Activated CD4-positive, alpha-beta T cell treated with anti-CD3 and anti-CD28 coated beads, Interleukin-2, amount 10 ng/mL, durations not matched to agents 7 days and 5 days (primary cell): Measurements from ENCODE around the gene PRR13. TPM values are rescaled to one million over a fixed set of nuclear protein-coding genes. Genes with fewer than 3 reads are reported as not detected.
"Not testable (repeated sequence)": the region's sequence is repeated elsewhere in the genome, so short reads cannot be mapped to it uniquely, and the experiment has no call there.

Experiments
- CTCF ChIA-PET: fragments of 350-600 bp; sonication (Branson Sonifier 250); formaldehyde crosslinking; loops from one replicate; lab custom pipeline; 2021; ENCODE audit warnings: antibody characterized with exemption; lab: Charles Lee
- POLR2A ChIA-PET: fragments of 350-600 bp; sonication (Branson Sonifier 250); formaldehyde crosslinking; loops from one replicate; lab custom pipeline; 2021; ENCODE audit warnings: antibody characterized with exemption; lab: Charles Lee
- DNase-seq: peaks from one replicate; pipeline ENCODE4 v3.0.0-alpha.2; 2020
- H3K27ac Mint-ChIP-seq: one replicate; pipeline ENCODE4 v1.8.0; 2021; ENCODE audit warnings: mild to moderate bottlenecking, moderate library complexity, mixed read lengths
- H3K27me3 Mint-ChIP-seq: one replicate; pipeline ENCODE4 v1.8.0; 2021; ENCODE audit warnings: mixed read lengths
- H3K36me3 Mint-ChIP-seq: one replicate; pipeline ENCODE4 v1.8.0; 2021; ENCODE audit warnings: low read depth, mixed read lengths
- H3K4me1 Mint-ChIP-seq: one replicate; pipeline ENCODE4 v1.8.0; 2021; ENCODE audit warnings: mixed read lengths
- H3K4me3 Mint-ChIP-seq: one replicate; pipeline ENCODE4 v1.8.0; 2021; ENCODE audit warnings: mild to moderate bottlenecking, moderate library complexity, mixed read lengths
- H3K9me3 Mint-ChIP-seq: one replicate; pipeline ENCODE4 v1.8.0; 2021; ENCODE audit warnings: mixed read lengths
- total RNA-seq, 2 experiments: library from RNA; stranded (reverse); gene quantifications; one replicate each; pipeline ENCODE4 v1.2.3, GENCODE V29; 2021

Gene PRR13
- total RNA-seq, 2 experiments from 2014 or later: 223 to 229 TPM

DNA sequence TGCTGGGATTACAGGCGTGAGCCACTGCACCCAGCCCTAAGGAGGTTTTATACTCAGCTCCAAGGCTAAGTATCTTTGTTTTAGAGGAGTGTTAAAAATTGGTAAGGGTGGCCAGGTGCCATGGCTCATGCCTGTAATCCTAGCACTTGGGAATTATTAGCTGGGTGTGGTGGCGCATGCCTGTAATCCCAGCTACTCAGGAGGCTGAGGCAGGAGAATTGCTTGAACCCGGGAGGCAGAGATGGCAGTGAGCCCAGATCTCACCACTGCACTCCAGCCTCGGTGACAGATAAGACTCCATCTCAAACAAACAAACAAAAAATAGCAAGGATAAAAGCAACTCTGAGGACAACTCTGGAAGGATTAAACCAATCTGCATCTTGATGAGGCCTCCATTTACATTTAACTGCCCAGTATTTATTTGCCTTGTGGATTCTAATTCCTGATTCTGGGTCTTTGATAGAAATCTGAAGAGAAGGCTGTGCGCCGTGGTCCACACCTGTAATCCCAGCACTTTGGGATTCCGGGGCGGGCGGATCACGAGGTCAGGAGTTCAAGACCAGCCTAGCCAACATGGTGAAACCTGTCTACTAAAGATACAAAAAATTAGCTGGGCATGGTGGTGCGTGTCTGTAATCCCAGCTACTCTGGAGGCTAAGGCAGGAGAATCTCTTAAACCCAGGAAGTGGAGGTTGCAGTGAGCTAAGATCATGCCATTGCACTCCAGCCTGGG is 3.2 kb downstream of the PRR13 start:
- H3K27me3 Mint-ChIP-seq, H3K4me3 Mint-ChIP-seq, H3K9me3 Mint-ChIP-seq, DNase-seq, POLR2A ChIA-PET, CTCF ChIA-PET: not testable (repeated sequence)
- Mint-ChIP-seq H3K36me3 (peaks cover 44% of the 10 kb centered on the region), H3K27ac (peak overlapping the region; percentile 13), H3K4me1 (peaks cover 41% of the 10 kb centered on the region)

DNA sequence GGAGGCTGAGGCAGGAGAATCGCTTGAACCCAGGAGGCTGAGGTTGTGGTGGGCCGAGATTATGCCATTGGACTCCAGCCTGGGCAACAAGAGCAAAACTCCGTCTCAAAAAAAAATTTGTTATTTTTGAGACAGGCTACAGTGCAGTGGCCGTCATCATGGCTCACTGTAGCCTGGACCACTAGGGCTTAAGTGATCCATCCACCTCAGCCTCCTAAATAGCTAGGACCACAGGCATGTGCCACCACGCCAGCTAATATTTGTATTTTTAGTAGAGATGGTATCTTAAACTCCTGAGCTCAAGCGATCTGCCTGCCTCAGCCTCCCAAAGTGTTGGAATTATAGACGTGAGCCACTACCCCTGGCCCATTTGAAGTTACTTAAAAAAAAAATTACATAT is 9.4 kb downstream of the PRR13 start:
- Mint-ChIP-seq H3K27ac (no peak overlapping the region), H3K36me3 (peaks cover 53% of the 10 kb centered on the region), H3K27me3 (no peaks in the 10 kb centered on the region), H3K4me3 (no peak overlapping the region), H3K4me1 (peaks cover 42% of the 10 kb centered on the region), H3K9me3 (no peaks in the 10 kb centered on the region)
- POLR2A ChIA-PET: no interaction called here
- CTCF ChIA-PET: interaction anchor here (0.5 to 2.1 kb wide), 5 partner anchors 8 to 129 kb away, joined by 3 to 7 read pairs (median 3); no protein-coding TSS in a partner anchor
- DNase-seq: no peak

DNA sequence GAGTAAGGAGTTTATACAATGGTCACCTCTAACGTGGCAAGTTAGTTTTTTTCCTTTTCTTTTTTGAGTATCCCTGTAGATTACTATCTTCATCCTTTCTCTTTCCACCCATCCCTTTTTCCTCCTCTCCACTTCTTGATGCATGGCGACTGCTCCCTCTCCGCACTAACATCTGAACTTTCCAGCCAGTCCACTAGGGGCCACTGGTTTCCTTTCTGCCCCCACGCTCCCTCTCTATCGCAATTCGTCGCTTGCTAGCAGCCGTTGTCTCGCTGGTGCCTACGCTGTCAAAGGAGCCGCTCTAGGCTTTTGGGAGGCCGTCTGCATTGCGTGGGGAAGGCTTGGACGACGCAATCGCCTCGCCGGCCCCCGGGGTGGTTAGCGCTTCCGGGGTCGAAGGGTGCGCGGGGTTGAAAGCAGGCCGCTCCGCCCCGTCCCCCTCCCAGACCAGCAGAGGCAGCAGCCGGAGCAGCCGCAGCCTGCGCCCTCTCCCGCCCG is 10.2 kb downstream of the PRR13 start, which contains the start of gene PCBP2:
TSS of gene PCBP2 (plus strand) at position 442 of the 498 bp plus-strand sequence. CDS start 2,699 bp downstream, outside the sequence.
- ChIA-PET POLR2A (no interaction called here), CTCF (interaction anchor here (0.7 kb wide), 2 partner anchors 9 to 391 kb away, joined by 3 read pairs; no protein-coding TSS in a partner anchor)
- Mint-ChIP-seq H3K4me1 (peaks cover 37% of the 10 kb centered on the region), H3K9me3 (no peaks in the 10 kb centered on the region), H3K4me3 (peak within 1 kb of the TSS; percentile 100), H3K36me3 (peaks cover 50% of the 10 kb centered on the region), H3K27ac (peak within 1 kb of the TSS; percentile 100), H3K27me3 (no peaks in the 10 kb centered on the region)
- DNase-seq: peak; percentile 98

DNA sequence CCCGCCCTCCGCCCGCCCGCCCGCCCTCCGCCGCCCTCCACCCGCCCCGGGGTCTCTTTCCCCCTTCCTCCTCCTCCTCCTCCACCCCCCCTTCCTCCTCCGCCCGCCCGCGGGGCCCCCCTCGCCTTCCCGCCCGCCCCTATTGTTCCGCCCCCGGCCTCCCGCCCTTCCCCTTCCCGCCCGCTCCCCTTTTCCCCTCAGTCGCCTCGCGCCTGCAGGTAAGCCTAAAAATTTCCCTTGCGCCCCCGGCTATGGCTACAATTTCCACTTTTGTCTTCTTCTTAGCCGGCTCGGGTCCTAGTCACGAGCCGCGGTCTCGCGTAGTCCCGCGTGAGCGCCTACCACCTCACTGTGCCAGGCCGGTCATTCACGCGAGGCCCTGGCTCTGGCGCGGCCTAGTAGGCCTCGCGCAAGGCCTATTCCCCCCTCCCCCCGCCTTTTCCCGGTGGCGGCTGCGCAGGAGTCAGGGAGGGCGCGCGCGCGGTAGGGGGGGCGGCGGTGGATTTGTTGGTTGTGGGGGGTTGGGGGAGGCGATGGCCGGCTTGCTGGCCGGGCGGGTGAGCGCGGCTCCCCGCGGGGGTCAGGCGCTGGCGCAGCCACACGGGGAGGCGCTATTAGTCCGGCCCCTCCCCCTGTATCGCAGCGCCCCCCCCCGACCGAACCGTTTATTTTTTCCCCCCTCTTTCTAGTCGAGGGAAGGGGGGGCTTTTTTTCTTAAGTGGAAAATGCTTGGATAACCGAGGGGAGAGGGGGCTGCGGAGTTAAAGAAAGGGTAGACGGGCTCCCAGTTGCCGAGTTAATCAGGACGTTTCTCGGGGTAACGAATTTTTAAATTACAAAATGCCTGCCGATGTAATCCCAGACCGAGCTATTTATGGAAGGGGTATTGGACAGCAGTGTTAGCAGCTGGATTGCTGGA is 10.9 kb downstream of the PRR13 start:
- Mint-ChIP-seq H3K27me3 (no peaks in the 10 kb centered on the region), H3K36me3 (peaks cover 52% of the 10 kb centered on the region), H3K27ac (peak overlapping the region; percentile 100), H3K4me3 (peak overlapping the region; percentile 100), H3K9me3 (no peaks in the 10 kb centered on the region), H3K4me1 (peaks cover 37% of the 10 kb centered on the region)
- ChIA-PET POLR2A (interaction anchor here (0.6 kb wide), 1 partner anchor 46 kb away, joined by 3 read pairs; no protein-coding TSS in a partner anchor), CTCF (interaction anchor here (0.6 to 1.6 kb wide), 5 partner anchors 18 to 135 kb away, joined by 3 to 5 read pairs (median 3); partner anchors contain the start of gene AAAS)
- DNase-seq: peak; percentile 78

DNA sequence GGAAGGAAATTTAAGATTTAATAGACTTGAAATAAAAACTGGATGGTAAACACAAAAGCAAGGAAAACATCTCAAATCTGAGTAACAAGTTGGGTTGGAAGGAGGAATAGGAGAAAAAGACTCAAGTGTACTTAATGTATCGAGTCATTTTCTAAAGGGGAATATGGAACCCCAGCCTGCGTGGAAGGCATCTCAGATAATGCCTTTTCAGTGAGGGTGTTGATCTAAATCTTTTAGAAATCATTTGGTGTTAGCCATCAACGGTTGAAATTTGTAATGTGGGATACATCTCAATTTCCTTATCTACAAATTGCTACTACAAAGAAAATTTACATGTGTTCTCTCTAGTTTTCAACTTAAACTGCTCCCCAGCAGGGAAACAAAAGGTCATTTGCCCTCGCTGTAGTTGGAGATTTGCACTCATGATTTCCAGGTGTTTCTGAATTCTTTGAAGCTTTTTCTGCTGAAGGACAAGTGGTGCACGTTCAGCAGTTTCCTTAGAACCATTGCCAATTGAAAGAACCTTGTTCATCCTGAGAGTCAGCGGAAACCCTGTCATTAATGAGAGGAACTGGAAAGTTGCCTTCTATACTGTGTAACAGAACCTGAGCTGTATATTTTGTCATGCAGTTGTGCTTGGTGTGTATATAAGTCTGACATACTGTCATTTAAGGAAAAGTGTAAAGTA is 12.6 kb downstream of the PRR13 start:
- POLR2A ChIA-PET: no interaction called here
- peak overlapping the region; percentile 100 for H3K4me3 Mint-ChIP-seq
- H3K27me3 Mint-ChIP-seq: no peaks in the 10 kb centered on the region
- H3K36me3 Mint-ChIP-seq: peaks cover 51% of the 10 kb centered on the region
- no peak for DNase-seq
- CTCF ChIA-PET: interaction anchor here (0.6 to 1.6 kb wide), 5 partner anchors 17 to 161 kb away, joined by 3 to 5 read pairs (median 3); no protein-coding TSS in a partner anchor
- peaks cover 43% of the 10 kb centered on the region for H3K4me1 Mint-ChIP-seq
- no peaks in the 10 kb centered on the region for H3K9me3 Mint-ChIP-seq
- peak overlapping the region; percentile 15 for H3K27ac Mint-ChIP-seq

- peaks cover 54% of the 10 kb centered on the region for H3K36me3 Mint-ChIP-seq
- no peaks in the 10 kb centered on the region for H3K27me3 Mint-ChIP-seq
- H3K4me3 Mint-ChIP-seq: peak overlapping the region; percentile 100
- H3K9me3 Mint-ChIP-seq: no peaks in the 10 kb centered on the region
- ChIA-PET CTCF (interaction anchor here (0.8 to 1.0 kb wide), 4 partner anchors 22 to 54 kb away, joined by 3 to 4 read pairs (median 3); no protein-coding TSS in a partner anchor), POLR2A (no interaction called here)
- no peak overlapping the region for H3K27ac Mint-ChIP-seq
- H3K4me1 Mint-ChIP-seq: peaks cover 44% of the 10 kb centered on the region
- no peak for DNase-seq
Observed at GRCh38 chr12:53454707-53455106, 13.2 kb downstream of the PRR13 start.

DNA sequence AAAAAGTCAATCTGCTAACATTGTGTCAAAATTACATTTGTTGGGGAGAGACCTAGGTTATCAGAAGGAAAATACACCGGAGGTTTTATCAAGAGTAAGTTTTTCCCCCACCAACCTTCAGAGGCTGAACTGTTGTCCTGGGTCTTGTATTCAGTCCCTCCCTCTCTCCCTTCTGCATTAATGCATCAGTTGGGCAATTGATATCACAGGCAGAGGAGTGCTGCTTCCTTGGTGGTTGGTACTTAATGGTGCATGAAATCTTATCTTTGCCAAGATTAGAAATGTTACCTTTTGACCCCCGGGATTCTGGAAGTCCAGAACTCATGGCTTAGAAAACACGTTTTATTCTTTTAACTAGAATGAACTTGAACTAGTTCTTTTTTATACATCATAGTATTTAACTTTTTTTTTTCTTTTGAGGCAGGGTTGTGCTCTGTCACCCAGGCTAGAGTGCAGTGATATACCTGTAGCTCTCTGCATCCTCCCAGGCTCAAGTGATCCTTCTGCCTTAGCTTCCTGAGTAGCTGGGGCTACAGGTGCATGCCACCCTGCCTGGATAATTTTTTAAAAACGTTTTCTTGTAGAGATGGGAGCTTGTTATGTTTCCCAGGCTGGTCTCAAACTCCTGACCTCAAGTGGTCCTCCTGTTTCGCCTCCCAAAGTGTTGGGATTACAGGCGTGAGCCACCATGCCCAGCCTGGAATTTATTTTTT is 15.3 kb downstream of the PRR13 start:
- DNase-seq: no peak
- Mint-ChIP-seq H3K9me3 (no peaks in the 10 kb centered on the region), H3K4me1 (peaks cover 50% of the 10 kb centered on the region), H3K36me3 (peaks cover 73% of the 10 kb centered on the region), H3K4me3 (no peak overlapping the region), H3K27ac (no peak overlapping the region), H3K27me3 (no peaks in the 10 kb centered on the region)
- ChIA-PET POLR2A (interaction anchor here (1.0 kb wide), 1 partner anchor 14 kb away, joined by 3 read pairs; no protein-coding TSS in a partner anchor), CTCF (interaction anchor here (1.2 to 1.4 kb wide), 2 partner anchors 8 to 135 kb away, joined by 3 to 4 read pairs; partner anchors contain the start of gene AAAS)

DNA sequence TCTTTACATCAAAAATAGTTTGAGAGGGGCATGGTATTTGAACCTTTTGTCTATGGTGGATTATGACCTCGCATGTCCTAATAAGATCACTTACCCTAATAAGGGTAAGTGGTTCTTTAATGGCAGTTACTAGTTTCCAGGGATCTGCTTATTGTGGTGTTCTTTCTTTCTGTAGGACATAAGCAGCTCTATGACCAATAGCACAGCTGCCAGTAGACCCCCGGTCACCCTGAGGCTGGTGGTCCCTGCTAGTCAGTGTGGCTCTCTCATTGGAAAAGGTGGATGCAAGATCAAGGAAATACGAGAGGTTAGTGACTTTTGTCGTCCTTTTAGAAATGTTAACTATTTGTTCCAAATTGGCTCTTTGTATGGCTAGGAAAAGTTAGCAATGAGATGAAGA is 17.6 kb downstream of the PRR13 start:
- H3K27me3 Mint-ChIP-seq: no peaks in the 10 kb centered on the region
- H3K36me3 Mint-ChIP-seq: peaks cover 80% of the 10 kb centered on the region
- ChIA-PET CTCF (interaction anchor here (1.1 to 1.6 kb wide), 3 partner anchors 12 to 43 kb away, joined by 3 to 4 read pairs (median 3); no protein-coding TSS in a partner anchor), POLR2A (no interaction called here)
- peaks cover 47% of the 10 kb centered on the region for H3K4me1 Mint-ChIP-seq
- H3K9me3 Mint-ChIP-seq: no peaks in the 10 kb centered on the region
- no peak overlapping the region for H3K4me3 Mint-ChIP-seq
- no peak for DNase-seq
- no peak overlapping the region for H3K27ac Mint-ChIP-seq

DNA sequence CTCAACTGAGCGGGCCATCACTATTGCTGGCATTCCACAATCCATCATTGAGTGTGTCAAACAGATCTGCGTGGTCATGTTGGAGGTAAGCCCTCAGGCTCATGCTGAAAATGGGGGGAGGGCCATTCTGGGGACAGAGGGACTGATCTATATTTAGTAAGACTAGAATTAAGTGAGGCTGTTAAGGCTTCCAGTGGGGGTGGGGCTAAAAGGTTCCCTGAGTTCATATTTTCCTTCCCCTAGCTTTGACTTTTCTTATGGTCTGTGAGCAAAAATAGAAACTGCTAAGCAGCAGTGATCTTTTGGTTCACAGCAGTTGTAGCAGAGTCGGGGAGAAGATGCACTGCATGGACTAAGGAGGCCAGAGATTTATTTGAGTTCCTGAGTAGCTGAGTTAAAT is 19.5 kb downstream of the PRR13 start:
- POLR2A ChIA-PET: no interaction called here
- CTCF ChIA-PET: interaction anchor here (1.1 to 1.4 kb wide), 2 partner anchors 14 to 17 kb away, joined by 3 read pairs; no protein-coding TSS in a partner anchor
- no peak overlapping the region for H3K4me3 Mint-ChIP-seq
- no peaks in the 10 kb centered on the region for H3K27me3 Mint-ChIP-seq
- no peak for DNase-seq
- H3K9me3 Mint-ChIP-seq: no peaks in the 10 kb centered on the region
- H3K36me3 Mint-ChIP-seq: peaks cover 79% of the 10 kb centered on the region
- peaks cover 32% of the 10 kb centered on the region for H3K4me1 Mint-ChIP-seq
- H3K27ac Mint-ChIP-seq: no peak overlapping the region

DNA sequence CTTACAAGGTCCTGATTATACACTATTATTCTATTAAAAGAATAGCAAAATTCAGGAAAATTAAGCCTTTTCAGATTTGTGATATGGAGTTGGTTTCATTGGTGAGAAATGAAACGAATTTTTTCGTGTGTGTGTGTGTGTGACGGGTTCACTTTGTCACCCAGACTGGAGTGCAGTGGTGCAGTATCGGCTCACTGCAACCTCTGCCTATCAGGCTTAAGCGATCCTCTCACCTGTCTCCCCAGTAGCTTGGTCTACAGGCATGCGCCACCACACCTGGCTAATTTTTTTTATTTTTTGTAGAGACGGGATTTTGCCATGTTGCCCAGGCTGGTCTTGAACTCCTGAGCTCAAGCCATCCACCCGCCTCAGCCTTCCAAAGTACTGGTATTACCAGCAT is 20.1 kb downstream of the PRR13 start:
- ChIA-PET POLR2A (no interaction called here), CTCF (interaction anchor here (1.1 to 1.4 kb wide), 2 partner anchors 14 to 16 kb away, joined by 3 read pairs; no protein-coding TSS in a partner anchor)
- Mint-ChIP-seq H3K36me3 (peaks cover 82% of the 10 kb centered on the region), H3K9me3 (no peaks in the 10 kb centered on the region), H3K4me3 (no peak overlapping the region), H3K27me3 (no peaks in the 10 kb centered on the region), H3K4me1 (peaks cover 32% of the 10 kb centered on the region), H3K27ac (no peak overlapping the region)
- DNase-seq: no peak

GRCh38 chr12:53462935-53463334 is 21.4 kb downstream of the PRR13 start:
- POLR2A ChIA-PET: no interaction called here
- no peak for DNase-seq
- H3K4me1 Mint-ChIP-seq: peaks cover 35% of the 10 kb centered on the region
- H3K9me3 Mint-ChIP-seq: no peaks in the 10 kb centered on the region
- no peak overlapping the region for H3K4me3 Mint-ChIP-seq
- CTCF ChIA-PET: interaction anchor here (1.0 to 1.5 kb wide), 2 partner anchors 11 to 19 kb away, joined by 3 to 5 read pairs; no protein-coding TSS in a partner anchor
- H3K27ac Mint-ChIP-seq: no peak overlapping the region
- no peaks in the 10 kb centered on the region for H3K27me3 Mint-ChIP-seq
- peaks cover 88% of the 10 kb centered on the region for H3K36me3 Mint-ChIP-seq
